H9 (cell line): ENCODE measurements around the gene RHOXF2B. TPM values are rescaled to one million over a fixed set of nuclear protein-coding genes. Genes with fewer than 3 reads are reported as not detected.

Source experiments
- DNase-seq: peaks from one replicate; pipeline ENCODE4 v3.0.0-alpha.2; 2017
- H2AFZ ChIP-seq: one replicate; pipeline ENCODE4 v1.6.1; 2013; ENCODE audit warnings: mild to moderate bottlenecking, low read length, control low read depth, moderate library complexity
- H2AK5ac ChIP-seq: 2 replicates; pipeline ENCODE4 v1.6.1; 2013; ENCODE audit warnings: low read length, control low read depth, mixed read lengths; ENCODE audit not compliant: insufficient read length
- H2BK120ac ChIP-seq: one replicate; pipeline ENCODE4 v1.6.1; 2013; ENCODE audit warnings: low read depth, mild to moderate bottlenecking, low read length, control low read depth, inconsistent platforms; ENCODE audit not compliant: poor library complexity, severe bottlenecking
- H2BK12ac ChIP-seq: 2 replicates; pipeline ENCODE4 v1.6.1; 2013; ENCODE audit warnings: low read length, control low read depth, mixed read lengths, low read depth; ENCODE audit not compliant: insufficient read length
- H2BK15ac ChIP-seq: 2 replicates; pipeline ENCODE4 v1.6.1; 2013; ENCODE audit warnings: low read depth, low read length, control low read depth
- H2BK20ac ChIP-seq: one replicate; pipeline ENCODE4 v1.6.1; 2013; ENCODE audit warnings: low read depth, mild to moderate bottlenecking, low read length, control low read depth, inconsistent platforms; ENCODE audit not compliant: poor library complexity, severe bottlenecking
- H2BK5ac ChIP-seq: 2 replicates; pipeline ENCODE4 v1.6.1; 2013; ENCODE audit warnings: low read length, control low read depth, mixed read lengths; ENCODE audit not compliant: insufficient read length
- H3K14ac ChIP-seq: 2 replicates; pipeline ENCODE4 v1.6.1; 2013; ENCODE audit warnings: low read length, control low read depth; ENCODE audit not compliant: insufficient read depth
- H3K18ac ChIP-seq: 2 replicates; pipeline ENCODE4 v1.6.1; 2013; ENCODE audit warnings: low read depth, mild to moderate bottlenecking, mixed read lengths, low read length, control low read depth; ENCODE audit not compliant: insufficient read length
- H3K23ac ChIP-seq: 2 replicates; pipeline ENCODE4 v1.6.1; 2013; ENCODE audit warnings: low read length, control low read depth, mixed read lengths, low read depth; ENCODE audit not compliant: insufficient read length
- H3K23me2 ChIP-seq: 2 replicates; pipeline ENCODE4 v1.6.1; 2013; ENCODE audit warnings: low read depth, mild to moderate bottlenecking, mixed read lengths, low read length, control low read depth; ENCODE audit not compliant: insufficient read length, poor library complexity, severe bottlenecking
- H3K27ac ChIP-seq: 2 replicates; pipeline ENCODE4 v1.5.1; 2013; ENCODE audit warnings: low read length, control low read depth, mixed read lengths, low read depth; ENCODE audit not compliant: insufficient read length
- H3K27me3 ChIP-seq: 2 replicates; pipeline ENCODE4 v1.6.1; 2013; ENCODE audit warnings: low read length, control low read depth, inconsistent platforms; ENCODE audit not compliant: insufficient read depth
- H3K4ac ChIP-seq: 2 replicates; pipeline ENCODE4 v1.6.1; 2013; ENCODE audit warnings: low read depth, mild to moderate bottlenecking, control low read depth, inconsistent platforms, low read length, moderate library complexity
- H3K4me1 ChIP-seq: 2 replicates; pipeline ENCODE4 v1.6.1; 2013; ENCODE audit warnings: low read length, control low read depth, inconsistent platforms; ENCODE audit not compliant: insufficient read depth
- H3K4me2 ChIP-seq: 2 replicates; pipeline ENCODE4 v1.6.1; 2013; ENCODE audit warnings: low read length, control low read depth, mixed read lengths; ENCODE audit not compliant: insufficient read length, insufficient read depth
- H3K56ac ChIP-seq: 2 replicates; pipeline ENCODE4 v1.6.1; 2013; ENCODE audit warnings: low read depth, mild to moderate bottlenecking, mixed read lengths, low read length, control low read depth; ENCODE audit not compliant: insufficient read length
- H3K79me1 ChIP-seq: 2 replicates; pipeline ENCODE4 v1.6.1; 2013; ENCODE audit warnings: low read depth, mild to moderate bottlenecking, moderate library complexity, low read length, control low read depth, inconsistent platforms; ENCODE audit not compliant: insufficient read depth, poor library complexity, severe bottlenecking
- H3K79me2 ChIP-seq: 2 replicates; pipeline ENCODE4 v1.6.1; 2013; ENCODE audit warnings: low read length, control low read depth, inconsistent platforms; ENCODE audit not compliant: insufficient read depth
- H3K9ac ChIP-seq: 2 replicates; pipeline ENCODE4 v1.6.1; 2013; ENCODE audit warnings: low read length, control low read depth, mixed read lengths; ENCODE audit not compliant: insufficient read length; ENCODE audit errors: extremely low read depth
- H3K9me3 ChIP-seq: one replicate; pipeline ENCODE4 v1.6.1; 2013; ENCODE audit warnings: low read depth, low read length, inconsistent platforms; ENCODE audit not compliant: control insufficient read depth
- H3T11ph ChIP-seq: one replicate; pipeline ENCODE4 v1.6.1; 2013; ENCODE audit warnings: mild to moderate bottlenecking, low read length, control low read depth, inconsistent platforms
- H4K20me1 ChIP-seq: one replicate; pipeline ENCODE4 v1.6.1; 2013; ENCODE audit not compliant: control insufficient read depth, insufficient read length, insufficient read depth
- H4K5ac ChIP-seq: 2 replicates; pipeline ENCODE4 v1.6.1; 2013; ENCODE audit warnings: low read depth, mild to moderate bottlenecking, mixed read lengths, low read length, control low read depth; ENCODE audit not compliant: insufficient read length
- H4K8ac ChIP-seq: replicated peaks from 2 replicates; pipeline ENCODE4 v1.6.1; 2013; ENCODE audit warnings: low read length, control low read depth, mixed read lengths, low read depth; ENCODE audit not compliant: insufficient read length
- H4K91ac ChIP-seq: 2 replicates; pipeline ENCODE4 v1.6.1; 2013; ENCODE audit warnings: low read depth, mild to moderate bottlenecking, moderate library complexity, mixed read lengths, low read length, control low read depth; ENCODE audit not compliant: insufficient read length
- H3K27ac Mint-ChIP-seq, 3 experiments: 2 replicates in 2 of 3; 3 replicates in 1 of 3; pipeline ENCODE4 v1.8.0; 2020 to 2021; ENCODE audit warnings: mixed read lengths in 3 of 3, mild to moderate bottlenecking in 1 of 3, moderate library complexity in 1 of 3
- H3K27me3 Mint-ChIP-seq: 2 replicates; pipeline ENCODE4 v1.8.0; 2021; ENCODE audit warnings: low read depth, mild to moderate bottlenecking, moderate library complexity, mixed read lengths
- H3K36me3 Mint-ChIP-seq, 3 experiments: 2 replicates in 2 of 3; 3 replicates in 1 of 3; pipeline ENCODE4 v1.8.0; 2020 to 2021; ENCODE audit warnings: low read depth in 3 of 3, mixed read lengths in 3 of 3; ENCODE audit not compliant: insufficient read depth in 1 of 3
- H3K4me1 Mint-ChIP-seq, 2 experiments: 2 replicates each; pipeline ENCODE4 v1.8.0; 2020; ENCODE audit warnings: mixed read lengths in 2 of 2
- H3K4me3 Mint-ChIP-seq, 2 experiments: 2 replicates in 1 of 2; 3 replicates in 1 of 2; pipeline ENCODE4 v1.8.0; 2020 to 2021; ENCODE audit warnings: mild to moderate bottlenecking in 2 of 2, mixed read lengths in 2 of 2, moderate library complexity in 1 of 2
- H3K9me3 Mint-ChIP-seq, 2 experiments: 2 replicates in 1 of 2; 3 replicates in 1 of 2; pipeline ENCODE4 v1.8.0; 2020; ENCODE audit warnings: mild to moderate bottlenecking in 2 of 2, mixed read lengths in 2 of 2, moderate library complexity in 1 of 2
- WGBS: extraction: QIAGEN DNeasy Blood & Tissue Kit; methylation state at CpG from one replicate; pipeline ENCODE4 v1.1.7; 2013; ENCODE audit warnings: missing lambda C conversion rate, low lambda C conversion rate, mixed read lengths; ENCODE audit not compliant: insufficient read length; ENCODE audit errors: extremely low coverage; 5-methylcytosine and 5-hydroxymethylcytosine counted together
- total RNA-seq: library from RNA; stranded (reverse); gene quantifications from 2 replicates; pipeline ENCODE4 v1.2.1, GENCODE V29; 2021
- TF ChIP-seq, protein P1 (sequence below): fragments of 200-600 bp; sonication (generic); conservative IDR thresholded peaks from 3 replicates; pipeline ENCODE4 v1.8.0; 2021; ENCODE audit warnings: antibody characterized with exemption, mild to moderate bottlenecking

Gene RHOXF2B
- total RNA-seq, 1 experiment from 2014 or later = not detected

GRCh38 chrX:120115438-120115963 is 38.0 kb upstream of the RHOXF2B start, which contains the start of gene RHOXF1:
Gene RHOXF1, minus strand, starts transcription at chrX:120115913. Its CDS starts 51 bp downstream, at chrX:120115862.
- no CpG with 5 or more reads among the region's 35 CpGs for WGBS
- no peak within 1 kb of the TSS for H3K23ac ChIP-seq
- no peak within 1 kb of the TSS for H2BK20ac ChIP-seq
- H3K18ac ChIP-seq = no peak within 1 kb of the TSS
- H3K79me2 ChIP-seq = no peaks in the 10 kb centered on the region
- H4K5ac ChIP-seq = no peak within 1 kb of the TSS
- Mint-ChIP-seq H3K27me3 (no peaks in the 10 kb centered on the region), H3K4me3 (no peak within 1 kb of the TSS), H3K9me3 (peaks cover 69 to 77% of the 10 kb centered on the region in 2 experiments), H3K27ac (no peak within 1 kb of the TSS), H3K4me1 (no peaks in the 10 kb centered on the region), H3K36me3 (peaks cover 0 to 5% (median 2%) of the 10 kb centered on the region in 3 experiments; a peak in 2 of 7 replicates)
- H2BK120ac ChIP-seq = no peak within 1 kb of the TSS
- H3K56ac ChIP-seq = no peak within 1 kb of the TSS
- H2AFZ ChIP-seq = no peak within 1 kb of the TSS
- H3K14ac ChIP-seq = no peak within 1 kb of the TSS
- H4K8ac ChIP-seq = no peak within 1 kb of the TSS
- TF ChIP-seq, protein P1, sequence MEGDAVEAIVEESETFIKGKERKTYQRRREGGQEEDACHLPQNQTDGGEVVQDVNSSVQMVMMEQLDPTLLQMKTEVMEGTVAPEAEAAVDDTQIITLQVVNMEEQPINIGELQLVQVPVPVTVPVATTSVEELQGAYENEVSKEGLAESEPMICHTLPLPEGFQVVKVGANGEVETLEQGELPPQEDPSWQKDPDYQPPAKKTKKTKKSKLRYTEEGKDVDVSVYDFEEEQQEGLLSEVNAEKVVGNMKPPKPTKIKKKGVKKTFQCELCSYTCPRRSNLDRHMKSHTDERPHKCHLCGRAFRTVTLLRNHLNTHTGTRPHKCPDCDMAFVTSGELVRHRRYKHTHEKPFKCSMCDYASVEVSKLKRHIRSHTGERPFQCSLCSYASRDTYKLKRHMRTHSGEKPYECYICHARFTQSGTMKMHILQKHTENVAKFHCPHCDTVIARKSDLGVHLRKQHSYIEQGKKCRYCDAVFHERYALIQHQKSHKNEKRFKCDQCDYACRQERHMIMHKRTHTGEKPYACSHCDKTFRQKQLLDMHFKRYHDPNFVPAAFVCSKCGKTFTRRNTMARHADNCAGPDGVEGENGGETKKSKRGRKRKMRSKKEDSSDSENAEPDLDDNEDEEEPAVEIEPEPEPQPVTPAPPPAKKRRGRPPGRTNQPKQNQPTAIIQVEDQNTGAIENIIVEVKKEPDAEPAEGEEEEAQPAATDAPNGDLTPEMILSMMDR = no peak
- no peak within 1 kb of the TSS for H2BK12ac ChIP-seq
- no peak within 1 kb of the TSS for H3K9ac ChIP-seq
- no peak for DNase-seq
- no peaks in the 10 kb centered on the region for H3K23me2 ChIP-seq
- no peak within 1 kb of the TSS for H4K91ac ChIP-seq
- H3K4me2 ChIP-seq = no peak within 1 kb of the TSS
- H3K27ac ChIP-seq = no peak within 1 kb of the TSS
- no peak within 1 kb of the TSS for H2AK5ac ChIP-seq
- peaks cover 35% of the 10 kb centered on the region for H3K9me3 ChIP-seq
- H3K4me1 ChIP-seq = no peaks in the 10 kb centered on the region
- no peaks in the 10 kb centered on the region for H3K79me1 ChIP-seq
- H3K27me3 ChIP-seq = no peaks in the 10 kb centered on the region
- no peak within 1 kb of the TSS for H2BK5ac ChIP-seq
- H2BK15ac ChIP-seq = no peak within 1 kb of the TSS
- H3T11ph ChIP-seq = no peak within 1 kb of the TSS
- no peaks in the 10 kb centered on the region for H4K20me1 ChIP-seq
- H3K4ac ChIP-seq = no peak within 1 kb of the TSS
